ENCODE results near the gene CFD.
A peak's percentile ranks its signal among the peaks of the same experiment; 100 is the strongest.

Gene CFD

GRCh38 chr19:887599-887998 lies 28.1 kb downstream of the CFD start:
- H3K4me3 ChIP-seq (ENCODE audit: low read depth, low read length), result no peak overlapping the region

- no peak overlapping the region for H3K4me3 ChIP-seq (ENCODE audit: low read depth, low read length)
Measured at GRCh38 chr19:888581-889385, 29.3 kb downstream of the CFD start.

- no peak overlapping the region for H3K4me3 ChIP-seq (ENCODE audit: low read depth, low read length)
Measured at GRCh38 chr19:889662-890295, 30.3 kb downstream of the CFD start.

- no peak overlapping the region for H3K4me3 ChIP-seq (ENCODE audit: low read depth, low read length)
Measured at GRCh38 chr19:890831-891230, 31.4 kb downstream of the CFD start.

GRCh38 chr19:891421-892200 lies 32.1 kb downstream of the CFD start:
- peak overlapping the region; percentile 54 for H3K4me3 ChIP-seq (ENCODE audit: low read depth, low read length)

GRCh38 chr19:892243-892893 lies 32.9 kb downstream of the CFD start:
- peak overlapping the region; percentile 54 for H3K4me3 ChIP-seq (ENCODE audit: low read depth, low read length)

- peak within 1 kb of the TSS; percentile 79 for H3K4me3 ChIP-seq (ENCODE audit: low read depth, low read length)
Measured at GRCh38 chr19:892894-893689, 33.6 kb downstream of the CFD start, which contains the start of the genes MED16 and RNU6-9. TSS of gene MED16 (minus strand) at chr19:893187. CDS start at chr19:891131, 2,056 bp downstream. TSS of gene RNU6-9 (plus strand) at chr19:893484.

GRCh38 chr19:896434-896833 lies 37.0 kb downstream of the CFD start:
- H3K4me3 ChIP-seq (ENCODE audit: low read depth, low read length), result no peak overlapping the region

GRCh38 chr19:896999-897398 lies 37.5 kb downstream of the CFD start:
- no peak overlapping the region for H3K4me3 ChIP-seq (ENCODE audit: low read depth, low read length)

- H3K4me3 ChIP-seq (ENCODE audit: low read depth, low read length), result no peak overlapping the region
Measured at GRCh38 chr19:897442-898039, 38.1 kb downstream of the CFD start.

GRCh38 chr19:898663-899062 lies 39.2 kb downstream of the CFD start:
- H3K4me3 ChIP-seq (ENCODE audit: low read depth, low read length), result no peak overlapping the region

- H3K4me3 ChIP-seq (ENCODE audit: low read depth, low read length), result no peak overlapping the region
Measured at GRCh38 chr19:899336-900042, 40.0 kb downstream of the CFD start.

- H3K4me3 ChIP-seq (ENCODE audit: low read depth, low read length), result no peak overlapping the region
Measured at GRCh38 chr19:900043-900301, 40.5 kb downstream of the CFD start.

- H3K4me3 ChIP-seq (ENCODE audit: low read depth, low read length), result no peak overlapping the region
Measured at GRCh38 chr19:900302-901111, 41.0 kb downstream of the CFD start.

- no peak overlapping the region for H3K4me3 ChIP-seq (ENCODE audit: low read depth, low read length)
Measured at GRCh38 chr19:901216-902092, 42.0 kb downstream of the CFD start.

- no peak overlapping the region for H3K4me3 ChIP-seq (ENCODE audit: low read depth, low read length)
Measured at GRCh38 chr19:902093-902370, 42.6 kb downstream of the CFD start.

GRCh38 chr19:902446-903226 lies 43.2 kb downstream of the CFD start:
- H3K4me3 ChIP-seq (ENCODE audit: low read depth, low read length), result no peak overlapping the region

Measured in iPS-11a (cell line).